Immature natural killer cell (primary cell): ENCODE measurements around the gene IL1RAP. TPM values are rescaled to one million over a fixed set of nuclear protein-coding genes. Genes with fewer than 3 reads are reported as not detected.
"Not testable (repeated sequence)": the region's sequence is repeated elsewhere in the genome, so short reads cannot be mapped to it uniquely, and the experiment has no call there.

ENCODE experiments used
- DNase-seq, 3 donors: peaks; one replicate each; pipeline ENCODE4 v3.0.0; 2022; ENCODE audit warnings: mixed read lengths in 1 of 3
- H3K27ac Mint-ChIP-seq, 6 donors: one replicate each; pipeline ENCODE4 v1.8.0; 2020; ENCODE audit warnings: mixed read lengths in 6 of 6, mild to moderate bottlenecking in 5 of 6, inconsistent platforms in 4 of 6, moderate library complexity in 3 of 6
- H3K27me3 Mint-ChIP-seq, 3 donors: one replicate each; pipeline ENCODE4 v1.8.0; 2020 to 2021; ENCODE audit warnings: low read depth in 3 of 3, mild to moderate bottlenecking in 3 of 3, mixed read lengths in 3 of 3, moderate library complexity in 3 of 3, inconsistent platforms in 1 of 3
- H3K36me3 Mint-ChIP-seq, 3 donors: one replicate each; pipeline ENCODE4 v1.8.0; 2020; ENCODE audit warnings: mixed read lengths in 3 of 3, inconsistent platforms in 2 of 3, mild to moderate bottlenecking in 2 of 3
- H3K4me1 Mint-ChIP-seq, 2 donors: one replicate each; pipeline ENCODE4 v1.8.0; 2020; ENCODE audit warnings: inconsistent platforms in 2 of 2, mild to moderate bottlenecking in 2 of 2, mixed read lengths in 2 of 2, moderate library complexity in 1 of 2
- H3K4me3 Mint-ChIP-seq, 5 donors: one replicate each; pipeline ENCODE4 v1.8.0; 2020; ENCODE audit warnings: mild to moderate bottlenecking in 5 of 5, mixed read lengths in 5 of 5, inconsistent platforms in 3 of 5, moderate library complexity in 3 of 5
- H3K9me3 Mint-ChIP-seq, 6 donors: one replicate each; pipeline ENCODE4 v1.8.0; 2020; ENCODE audit warnings: mild to moderate bottlenecking in 6 of 6, mixed read lengths in 6 of 6, inconsistent platforms in 4 of 6, moderate library complexity in 3 of 6
- polyA plus RNA-seq, 3 donors: library from polyadenylated mRNA; unstranded; fragments of 300-500 nt; fragmentation: Illumina TruSeq; gene quantifications; one replicate each; pipeline ENCODE4 v1.2.3, GENCODE V29; 2021

Gene IL1RAP
- polyA plus RNA-seq, 3 donors from 2014 or later, result 2.0 to 5.6 (median 2.4) TPM

DNA sequence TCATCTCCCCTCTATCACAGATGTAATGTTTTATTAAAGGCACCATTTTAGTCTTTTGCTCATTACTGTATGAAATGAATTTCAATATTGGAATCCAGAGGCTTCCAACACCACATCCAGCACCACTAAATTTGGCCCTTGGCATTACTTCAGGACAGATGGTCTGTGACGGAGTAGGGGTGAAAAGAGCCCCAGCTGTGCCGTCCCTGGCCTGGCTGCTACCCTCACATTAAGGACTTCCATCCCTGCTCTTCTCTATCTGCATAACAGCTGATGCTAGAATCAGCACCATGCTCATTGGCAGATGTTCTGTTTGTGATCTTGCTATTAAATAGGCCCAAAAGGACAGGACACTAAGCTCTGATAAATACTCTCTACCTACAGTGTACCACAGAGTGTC lies 152.9 kb downstream of the IL1RAP start:
- H3K4me3 Mint-ChIP-seq, result no peak overlapping the region

GRCh38 chr3:190671658-190672057 lies 157.8 kb downstream of the IL1RAP start:
- Mint-ChIP-seq H3K9me3 (no peaks in the 10 kb centered on the region), H3K27me3 (peaks cover 0 to 3% (median 1%) of the 10 kb centered on the region in 3 donors), H3K4me1 (no peaks in the 10 kb centered on the region), H3K4me3 (no peak overlapping the region), H3K27ac (no peak overlapping the region), H3K36me3 (no peaks in the 10 kb centered on the region)
- DNase-seq, result no peak

More for the DNA sequence above, 152.9 kb downstream of the IL1RAP start:
- peaks cover 0 to 5% (median 0%) of the 10 kb centered on the region in 6 donors for H3K9me3 Mint-ChIP-seq
- H3K36me3 Mint-ChIP-seq, result no peaks in the 10 kb centered on the region
- no peaks in the 10 kb centered on the region for H3K4me1 Mint-ChIP-seq
- DNase-seq, result no peak
- no peak overlapping the region for H3K27ac Mint-ChIP-seq
- peaks cover 1 to 5% (median 2%) of the 10 kb centered on the region in 3 donors for H3K27me3 Mint-ChIP-seq

GRCh38 chr3:190673148-190673547 lies 159.3 kb downstream of the IL1RAP start:
- DNase-seq, result no peak
- Mint-ChIP-seq H3K27me3 (peaks cover 0 to 1% (median under 1%) of the 10 kb centered on the region in 3 donors), H3K4me1 (no peaks in the 10 kb centered on the region), H3K27ac (no peak overlapping the region), H3K9me3 (peaks cover 0 to 4% (median 1%) of the 10 kb centered on the region in 6 donors), H3K4me3 (no peak overlapping the region), H3K36me3 (no peaks in the 10 kb centered on the region)

GRCh38 chr3:190676481-190676880 lies 162.6 kb downstream of the IL1RAP start:
- Mint-ChIP-seq H3K36me3 (no peaks in the 10 kb centered on the region), H3K4me1 (no peaks in the 10 kb centered on the region), H3K9me3 (peaks cover 0 to 8% (median 3%) of the 10 kb centered on the region in 6 donors), H3K27ac (no peak overlapping the region), H3K27me3 (peaks cover 0 to 1% (median 0%) of the 10 kb centered on the region in 3 donors), H3K4me3 (no peak overlapping the region)
- DNase-seq, result no peak

GRCh38 chr3:190677001-190677400 lies 163.1 kb downstream of the IL1RAP start:
- no peak overlapping the region for H3K4me3 Mint-ChIP-seq
- peaks cover 0 to 1% (median 0%) of the 10 kb centered on the region in 3 donors for H3K27me3 Mint-ChIP-seq
- DNase-seq, result no peak
- no peaks in the 10 kb centered on the region for H3K4me1 Mint-ChIP-seq
- H3K9me3 Mint-ChIP-seq, result peaks cover 0 to 8% (median 3%) of the 10 kb centered on the region in 6 donors
- H3K36me3 Mint-ChIP-seq, result no peaks in the 10 kb centered on the region
- H3K27ac Mint-ChIP-seq, result no peak overlapping the region

DNA sequence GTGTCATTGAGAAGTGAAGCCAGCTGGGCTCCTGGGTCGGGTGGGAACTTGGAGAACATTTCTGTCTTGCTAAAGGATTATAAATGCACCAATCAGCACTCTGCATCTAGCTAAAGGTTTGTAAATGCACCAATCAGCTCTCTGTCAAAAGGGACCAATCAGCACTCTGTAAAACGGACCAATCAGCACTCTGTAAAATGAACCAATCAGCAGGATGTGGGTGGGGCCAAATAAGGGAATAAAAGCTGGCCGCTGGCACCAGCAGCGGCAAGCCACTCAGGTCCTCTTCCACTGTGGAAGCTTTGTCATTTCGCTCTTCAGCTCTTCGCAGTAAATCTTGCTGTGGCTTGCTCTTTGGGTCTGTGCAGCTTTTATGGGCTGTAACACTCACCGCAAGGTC lies 164.0 kb downstream of the IL1RAP start:
- not testable (repeated sequence) for H3K36me3 Mint-ChIP-seq, H3K4me3 Mint-ChIP-seq, H3K27me3 Mint-ChIP-seq, H3K27ac Mint-ChIP-seq, H3K4me1 Mint-ChIP-seq, DNase-seq, H3K9me3 Mint-ChIP-seq

- no peak overlapping the region for H3K4me3 Mint-ChIP-seq
- peaks cover 0 to 8% (median 4%) of the 10 kb centered on the region in 6 donors for H3K9me3 Mint-ChIP-seq
- no peaks in the 10 kb centered on the region for H3K36me3 Mint-ChIP-seq
- no peak overlapping the region for H3K27ac Mint-ChIP-seq
- H3K27me3 Mint-ChIP-seq, result peaks cover 0 to 3% (median 0%) of the 10 kb centered on the region in 3 donors
- no peaks in the 10 kb centered on the region for H3K4me1 Mint-ChIP-seq
- no peak for DNase-seq
Observed at GRCh38 chr3:190680691-190681090, 166.8 kb downstream of the IL1RAP start.

GRCh38 chr3:190684776-190685175 lies 170.9 kb downstream of the IL1RAP start:
- Mint-ChIP-seq H3K36me3 (no peaks in the 10 kb centered on the region), H3K4me3 (no peak overlapping the region), H3K27ac (no peak overlapping the region), H3K4me1 (no peaks in the 10 kb centered on the region), H3K9me3 (peaks cover 0 to 13% (median 2%) of the 10 kb centered on the region in 6 donors), H3K27me3 (peaks cover 0 to 3% (median 2%) of the 10 kb centered on the region in 3 donors)
- no peak for DNase-seq

GRCh38 chr3:190686011-190686410 lies 172.1 kb downstream of the IL1RAP start:
- Mint-ChIP-seq H3K27ac (no peak overlapping the region), H3K4me1 (no peaks in the 10 kb centered on the region), H3K36me3 (no peaks in the 10 kb centered on the region), H3K27me3 (peaks cover 0 to 3% (median 2%) of the 10 kb centered on the region in 3 donors), H3K9me3 (peaks cover 0 to 13% (median 1%) of the 10 kb centered on the region in 6 donors), H3K4me3 (no peak overlapping the region)
- DNase-seq, result no peak

GRCh38 chr3:190690246-190690645 lies 176.4 kb downstream of the IL1RAP start:
- no peak overlapping the region for H3K4me3 Mint-ChIP-seq
- DNase-seq, result no peak
- no peaks in the 10 kb centered on the region for H3K36me3 Mint-ChIP-seq
- no peaks in the 10 kb centered on the region for H3K4me1 Mint-ChIP-seq
- peaks cover 0 to 13% (median 2%) of the 10 kb centered on the region in 6 donors for H3K9me3 Mint-ChIP-seq
- no peak overlapping the region for H3K27ac Mint-ChIP-seq
- peaks cover 0 to 2% (median 0%) of the 10 kb centered on the region in 3 donors for H3K27me3 Mint-ChIP-seq

DNA sequence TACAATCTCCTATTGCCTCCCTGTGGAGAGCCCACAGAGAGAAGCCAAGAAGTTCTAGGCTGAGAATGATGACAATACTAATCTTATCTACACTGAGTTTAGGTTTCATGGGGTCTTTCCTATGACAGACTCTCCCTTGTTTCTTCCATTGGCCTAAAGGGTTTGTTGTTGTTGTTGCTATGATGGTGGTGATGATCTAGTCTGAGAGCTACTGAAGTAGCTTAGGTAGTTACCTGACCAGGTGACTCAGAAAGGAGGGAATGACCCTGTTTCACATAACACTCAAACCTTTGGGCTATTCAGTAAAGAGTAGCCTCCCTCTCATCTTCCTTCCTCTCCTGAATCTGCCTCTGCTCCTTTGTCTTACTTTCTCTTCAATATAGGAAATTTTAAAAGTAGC lies 178.4 kb downstream of the IL1RAP start:
- peaks cover 0 to 13% (median 2%) of the 10 kb centered on the region in 6 donors for H3K9me3 Mint-ChIP-seq
- no peaks in the 10 kb centered on the region for H3K4me1 Mint-ChIP-seq
- H3K36me3 Mint-ChIP-seq, result no peaks in the 10 kb centered on the region
- H3K27ac Mint-ChIP-seq, result no peak overlapping the region
- DNase-seq, result no peak
- H3K4me3 Mint-ChIP-seq, result no peak overlapping the region
- H3K27me3 Mint-ChIP-seq, result peaks cover 0 to 2% (median 0%) of the 10 kb centered on the region in 3 donors

GRCh38 chr3:190694335-190695001 lies 180.6 kb downstream of the IL1RAP start:
- no peak overlapping the region for H3K4me3 Mint-ChIP-seq
- no peaks in the 10 kb centered on the region for H3K36me3 Mint-ChIP-seq
- DNase-seq, result no peak
- H3K27me3 Mint-ChIP-seq, result no peaks in the 10 kb centered on the region
- H3K9me3 Mint-ChIP-seq, result peaks cover 0 to 2% (median 0%) of the 10 kb centered on the region in 6 donors
- no peaks in the 10 kb centered on the region for H3K4me1 Mint-ChIP-seq
- H3K27ac Mint-ChIP-seq, result no peak overlapping the region

DNA sequence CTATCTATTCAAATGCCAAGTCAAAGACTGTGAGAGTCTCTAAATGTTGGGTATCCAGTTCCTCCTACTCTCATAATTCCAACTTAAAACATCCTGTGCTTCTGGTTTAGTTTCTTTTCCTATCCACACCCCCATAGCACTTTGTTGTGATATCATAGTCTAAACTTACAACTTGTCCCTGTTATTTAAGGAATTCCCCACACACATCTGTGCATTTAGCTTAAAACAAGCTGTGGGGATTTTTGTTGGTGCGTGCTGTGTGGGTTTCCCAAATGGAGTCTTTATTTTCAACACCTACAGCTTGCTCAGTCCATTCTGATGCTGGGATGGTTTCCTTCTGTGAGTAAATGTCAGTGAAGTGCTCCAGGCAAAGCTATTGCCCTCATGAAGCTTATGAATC lies 181.3 kb downstream of the IL1RAP start:
- DNase-seq, result no peak
- Mint-ChIP-seq H3K27me3 (no peaks in the 10 kb centered on the region), H3K9me3 (peaks cover 0 to 2% (median 0%) of the 10 kb centered on the region in 6 donors), H3K4me1 (no peaks in the 10 kb centered on the region), H3K27ac (no peak overlapping the region), H3K36me3 (no peaks in the 10 kb centered on the region), H3K4me3 (no peak overlapping the region)

DNA sequence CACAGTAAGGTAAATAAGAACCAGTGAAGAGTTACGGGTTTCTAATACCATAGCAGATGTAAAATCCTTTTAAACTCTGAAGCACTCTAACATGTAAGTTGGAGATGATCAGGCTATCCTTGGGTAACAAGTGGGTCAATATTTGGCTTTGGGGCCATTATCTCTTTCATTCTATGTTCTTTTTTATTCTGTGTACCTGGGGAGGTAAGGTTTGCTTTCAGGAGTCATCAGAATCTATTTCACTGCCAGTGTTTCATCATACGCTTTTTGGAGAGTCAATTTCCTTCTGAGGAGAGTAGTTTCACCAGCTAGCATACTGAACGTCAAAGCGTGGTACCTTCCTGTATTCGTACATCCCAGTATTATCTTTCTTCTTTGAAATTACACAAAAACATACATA lies 182.1 kb downstream of the IL1RAP start:
- Mint-ChIP-seq H3K36me3 (no peaks in the 10 kb centered on the region), H3K9me3 (peaks cover 0 to 2% (median 0%) of the 10 kb centered on the region in 6 donors), H3K27me3 (no peaks in the 10 kb centered on the region), H3K4me1 (no peaks in the 10 kb centered on the region), H3K27ac (no peak overlapping the region), H3K4me3 (no peak overlapping the region)
- DNase-seq, result no peak
